C4-2B (cell line): ENCODE results near the gene BBX.

Source experiments
- CTCF ChIP-seq: fragments of 450-650 bp; conservative IDR thresholded peaks from 2 replicates; pipeline ENCODE4 v1.5.1; 2017; ENCODE audit warnings: mild to moderate bottlenecking
- ZFX ChIP-seq: fragments of 450-650 bp; IDR thresholded peaks from 2 replicates; pipeline ENCODE4 v1.6.1; 2017

- TF ChIP-seq CTCF, result no peak
- no peak for TF ChIP-seq ZFX
These were observed 242.8 kb downstream of the BBX start for GRCh38 chr3:107765524-107765923.
